Keratinocyte (primary cell): ENCODE measurements around the gene RABGAP1. TPM values are rescaled to one million over a fixed set of nuclear protein-coding genes. Genes with fewer than 3 reads are reported as not detected.

Experiments
- DNase-seq: peaks from one replicate; pipeline ENCODE4 v3.0.0-alpha.2; 2011; ENCODE audit warnings: low read depth, missing footprints, low spot score
- FAIRE-seq: peaks from 2 replicates; lab custom pipeline; 2011; peaks lifted over from hg19 to GRCh38; lab: Jason Lieb, UNC
- H2AFZ ChIP-seq: 2 replicates; pipeline ENCODE4 v1.6.0; 2012; ENCODE audit warnings: low read length, control low read depth, inconsistent platforms; ENCODE audit not compliant: control insufficient read depth
- H3K27ac ChIP-seq: 2 replicates; pipeline ENCODE4 v1.5.1; 2011; ENCODE audit warnings: low read length; ENCODE audit not compliant: control insufficient read depth, insufficient read depth
- H3K27me3 ChIP-seq: 3 replicates; pipeline ENCODE4 v1.6.0; 2011; ENCODE audit warnings: low read length; ENCODE audit not compliant: control insufficient read depth, insufficient read depth; ENCODE audit errors: extremely low read depth
- H3K36me3 ChIP-seq, 2 experiments: 2 replicates in 1 of 2; 3 replicates in 1 of 2; pipeline ENCODE4 v1.5.1; 2011; ENCODE audit warnings: low read length in 2 of 2, mild to moderate bottlenecking in 1 of 2; ENCODE audit not compliant: control insufficient read depth in 2 of 2, insufficient read depth in 2 of 2; ENCODE audit errors: extremely low read depth in 1 of 2
- H3K4me1 ChIP-seq: 3 replicates; pipeline ENCODE4 v1.5.1; 2011; ENCODE audit warnings: low read length; ENCODE audit not compliant: control insufficient read depth, insufficient read depth; ENCODE audit errors: extremely low read depth
- H3K4me2 ChIP-seq: 3 replicates; pipeline ENCODE4 v1.6.0; 2011; ENCODE audit warnings: low read depth, low read length; ENCODE audit not compliant: control insufficient read depth, insufficient read depth; ENCODE audit errors: extremely low read depth
- H3K4me3 ChIP-seq, 3 experiments: fragments of 200-600 bp in 1 of 3; sonication (generic) in 1 of 3; 2 replicates in 2 of 3; 3 replicates in 1 of 3; pipeline ENCODE4 v1.5.1; 2011 to 2016; ENCODE audit warnings: low read length in 3 of 3, mild to moderate bottlenecking in 3 of 3, control low read depth in 2 of 3, inconsistent platforms in 1 of 3, low read depth in 1 of 3, mixed read lengths in 1 of 3, mixed run types in 1 of 3, moderate library complexity in 1 of 3; ENCODE audit not compliant: control insufficient read depth in 2 of 3, insufficient read depth in 2 of 3; ENCODE audit errors: extremely low read depth in 1 of 3
- H3K79me2 ChIP-seq: 2 replicates; pipeline ENCODE4 v1.6.0; 2012; ENCODE audit warnings: low read length; ENCODE audit not compliant: control insufficient read depth, insufficient read depth
- H3K9ac ChIP-seq: 3 replicates; pipeline ENCODE4 v1.6.0; 2011; ENCODE audit warnings: low read length; ENCODE audit not compliant: control insufficient read depth, insufficient read depth; ENCODE audit errors: extremely low read depth
- H3K9me1 ChIP-seq: 3 replicates; pipeline ENCODE4 v1.6.0; 2011; ENCODE audit warnings: low read length; ENCODE audit not compliant: control insufficient read depth, insufficient read depth; ENCODE audit errors: extremely low read depth
- H3K9me3 ChIP-seq: 2 replicates; pipeline ENCODE4 v1.5.1; 2012; ENCODE audit warnings: low read depth, low read length; ENCODE audit not compliant: control insufficient read depth
- H4K20me1 ChIP-seq: 3 replicates; pipeline ENCODE4 v1.6.0; 2011; ENCODE audit warnings: low read length; ENCODE audit not compliant: control insufficient read depth, insufficient read depth; ENCODE audit errors: extremely low read depth
- CTCF ChIP-seq, 3 experiments: IDR thresholded peaks in 1 of 3; conservative IDR thresholded peaks in 1 of 3; optimal IDR thresholded peaks in 1 of 3; 2 replicates in 2 of 3; 3 replicates in 1 of 3; pipeline versions ENCODE3 to v1.5.1; 2011; ENCODE audit warnings: low read length in 3 of 3, mild to moderate bottlenecking in 3 of 3, moderate library complexity in 2 of 3, control low read depth in 1 of 3, inconsistent platforms in 1 of 3; ENCODE audit not compliant: insufficient read depth in 2 of 3; ENCODE audit errors: extremely low read depth in 1 of 3
- EZH2 ChIP-seq: IDR thresholded peaks from one replicate; pipeline ENCODE4 v1.6.1; 2012; ENCODE audit warnings: inconsistent platforms, mild to moderate bottlenecking, low read length, moderate library complexity
- dilution Hi-C: fragments of 300-500 bp; cut with MboI; formaldehyde crosslinking; loops from one replicate; pipeline ENCODE4 v1.7.0; 2020; ENCODE audit warnings: low sequenced_read_pairs; ENCODE audit not compliant: extremely low pct_ligation_motif_present
- polyA plus RNA-seq, 5 experiments: library from polyadenylated mRNA; depleted of rRNA in 3 of 5; stranded (reverse) in 3 of 5; stranded (forward) in 1 of 5; unstranded in 1 of 5; fragments of >200 nt; gene quantifications; 1 replicate in 1 of 5; 2 replicates in 3 of 5; 3 replicates in 1 of 5; pipeline versions ENCODE4 v1.2.1 to v1.2.3, GENCODE V29; 2011 to 2012; ENCODE audit warnings: missing spikeins in 2 of 5, low read depth in 1 of 5, low replicate concordance in 1 of 5

The RABGAP1 gene
- polyA plus RNA-seq, 1 donor (not counting 4 experiments of a cell fraction or from before 2014, with no cell fraction given) = 40.6 TPM

GRCh38 chr9:122954253-122954691 lies 13.5 kb downstream of the RABGAP1 start:
- Histone ChIP-seq H3K9me1 (no peaks in the 10 kb centered on the region), H3K36me3 (peaks cover 0 to 7% of the 10 kb centered on the region in 2 experiments), H3K79me2 (peaks cover 64% of the 10 kb centered on the region), H3K27me3 (no peaks in the 10 kb centered on the region), H3K4me2 (peak overlapping the region; percentile 45), H2AFZ (no peak overlapping the region), H4K20me1 (peaks cover 10% of the 10 kb centered on the region), H3K9ac (no peak overlapping the region), H3K9me3 (no peaks in the 10 kb centered on the region), H3K4me1 (peaks cover 11% of the 10 kb centered on the region), H3K4me3 (no peak overlapping the region), H3K27ac (no peak overlapping the region)
- DNase-seq = no peak
- TF ChIP-seq EZH2 (no peak), CTCF (optimal IDR thresholded peaks at IDR 0.05 in 1 of 3, IDR thresholded peaks at IDR 0.05 in 1 of 3, conservative IDR thresholded peaks at IDR 0.05 in 1 of 3; ENCODE audit: extremely low read depth in 1 of 3, insufficient read depth in 2 of 3, low read length in 3 of 3) (no peak)
- FAIRE-seq = no peak
- dilution Hi-C loops = no loop called here

- TF ChIP-seq EZH2 (no peak), CTCF (optimal IDR thresholded peaks at IDR 0.05 in 1 of 3, IDR thresholded peaks at IDR 0.05 in 1 of 3, conservative IDR thresholded peaks at IDR 0.05 in 1 of 3; ENCODE audit: extremely low read depth in 1 of 3, insufficient read depth in 2 of 3, low read length in 3 of 3) (no peak)
- Histone ChIP-seq H3K4me3 (no peak overlapping the region), H3K9me1 (no peaks in the 10 kb centered on the region), H3K9me3 (no peaks in the 10 kb centered on the region), H4K20me1 (peaks cover 6% of the 10 kb centered on the region), H3K9ac (no peak overlapping the region), H3K79me2 (peaks cover 47% of the 10 kb centered on the region), H3K36me3 (peaks cover 0 to 11% of the 10 kb centered on the region in 2 experiments), H2AFZ (no peak overlapping the region), H3K4me2 (no peak overlapping the region), H3K4me1 (peaks cover 11% of the 10 kb centered on the region), H3K27me3 (no peaks in the 10 kb centered on the region), H3K27ac (no peak overlapping the region)
- DNase-seq (no peak), FAIRE-seq (no peak)
- dilution Hi-C loops = no loop called here
Measured at GRCh38 chr9:122955961-122956360, 15.1 kb downstream of the RABGAP1 start.
